Hindlimb muscle (tissue), 1 donor: ENCODE measurements around the gene USP51. TPM values are rescaled to one million over a fixed set of nuclear protein-coding genes. Genes with fewer than 3 reads are reported as not detected.
"Not testable (repeated sequence)": the region's sequence is repeated elsewhere in the genome, so short reads cannot be mapped to it uniquely, and the experiment has no call there.

Source experiments
- DNase-seq: peaks from one replicate; pipeline ENCODE4 v3.0.0-alpha.2; 2013
- polyA plus RNA-seq: library from polyadenylated mRNA; unstranded; fragments of 120-200 nt; gene quantifications from one replicate; pipeline ENCODE4 v1.2.1, GENCODE V29; 2013; ENCODE audit not compliant: insufficient read length

Gene USP51
- polyA plus RNA-seq, 1 donor = 3.5 TPM

DNA sequence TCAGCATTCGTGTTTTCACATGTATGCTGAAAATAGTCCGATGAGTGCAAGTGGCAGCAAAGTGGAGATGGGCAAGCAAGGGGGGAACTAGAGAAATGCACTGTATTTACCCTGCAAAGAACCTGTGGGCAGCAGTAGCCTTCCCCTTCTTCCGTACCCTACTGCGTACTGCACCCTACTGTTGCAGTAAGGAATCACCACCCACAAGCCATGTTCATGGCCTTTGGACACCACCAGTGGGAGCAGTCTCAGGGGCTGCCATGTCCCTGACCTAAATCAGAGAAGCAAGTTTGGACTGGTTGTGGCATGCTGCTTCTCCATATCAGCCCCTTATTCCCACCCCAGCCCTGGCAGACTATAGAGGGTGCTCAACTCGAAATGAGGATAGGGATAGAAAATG is 25.6 kb downstream of the USP51 start:
- not testable (repeated sequence) for DNase-seq

DNA sequence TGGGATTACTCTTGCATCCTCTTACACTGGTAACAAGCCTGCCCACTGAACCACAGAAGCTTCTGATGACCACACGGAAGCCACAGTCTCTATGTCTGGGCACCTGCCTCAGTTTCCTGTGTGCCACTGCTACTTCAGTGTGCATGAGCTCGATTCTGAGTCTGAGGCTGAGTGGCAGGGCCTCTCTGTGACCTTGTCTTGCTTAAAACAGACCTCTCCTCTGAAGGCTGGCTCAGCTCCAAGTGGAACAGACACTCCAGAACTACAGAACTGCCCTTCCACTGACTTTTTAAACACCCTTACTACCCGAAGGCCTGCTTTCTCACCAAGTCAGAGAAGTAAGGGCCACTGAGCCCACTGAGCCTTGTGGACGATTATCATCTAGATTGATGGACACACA is 29.7 kb downstream of the USP51 start:
- not testable (repeated sequence) for DNase-seq

- DNase-seq = not testable (repeated sequence)
Measured at GRCh38 chrX:55459426-55459825, 30.2 kb downstream of the USP51 start.

- not testable (repeated sequence) for DNase-seq
Measured at GRCh38 chrX:55455708-55456107, 33.9 kb downstream of the USP51 start.

DNA sequence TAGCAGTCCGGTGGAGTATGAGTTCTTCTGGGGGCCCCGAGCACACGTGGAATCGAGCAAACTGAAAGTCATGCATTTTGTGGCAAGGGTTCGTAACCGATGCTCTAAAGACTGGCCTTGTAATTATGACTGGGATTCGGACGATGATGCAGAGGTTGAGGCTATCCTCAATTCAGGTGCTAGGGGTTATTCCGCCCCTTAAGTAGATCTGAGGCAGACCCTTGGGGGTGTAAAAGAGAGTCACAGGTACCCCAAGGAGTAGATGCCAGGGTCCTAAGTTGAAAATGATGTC is 36.9 kb downstream of the USP51 start:
- no peak for DNase-seq

GRCh38 chrX:55451990-55452832 is 37.4 kb downstream of the USP51 start, which contains the start of gene MAGEH1:
MAGEH1 (plus strand) TSS chrX:55452127; CDS start chrX:55452375, 248 bp downstream.
- peak; percentile 88 for DNase-seq

DNA sequence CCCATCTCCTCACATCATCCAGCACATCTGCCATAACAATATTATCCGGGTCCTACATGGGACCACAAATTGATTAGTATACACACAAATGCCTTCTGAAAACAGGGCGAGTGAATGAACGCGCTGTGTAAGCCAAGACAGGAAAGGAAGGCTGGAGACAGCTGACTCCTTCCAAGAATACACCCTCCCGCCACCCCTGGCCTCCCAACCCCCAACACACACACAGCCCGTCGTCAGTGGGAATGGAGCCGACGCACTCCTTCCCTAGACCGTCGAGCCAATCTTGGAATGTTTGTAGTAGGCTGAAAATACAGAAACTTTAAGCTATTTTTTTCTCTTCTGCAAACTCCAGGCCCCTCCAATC is 38.0 kb downstream of the USP51 start:
- DNase-seq = no peak

- DNase-seq = no peak
Measured at GRCh38 chrX:55451141-55451540, 38.5 kb downstream of the USP51 start.

GRCh38 chrX:55450259-55450658 is 39.4 kb downstream of the USP51 start:
- no peak for DNase-seq

- not testable (repeated sequence) for DNase-seq
Measured at GRCh38 chrX:55443468-55443867, 46.2 kb downstream of the USP51 start.

Other genes with a start within 250 kb of the USP51 start
- not detected for gene PAGE3, start 224.9 kb downstream of the USP51 start, polyA plus RNA-seq
- 35.8 TPM for gene MAGEH1, start 37.7 kb downstream of the USP51 start, polyA plus RNA-seq
- gene FOXR2, start 133.6 kb upstream of the USP51 start, polyA plus RNA-seq = not detected
- 18.3 TPM for gene RRAGB, start 227.9 kb upstream of the USP51 start, polyA plus RNA-seq